C4-2B (cell line): ENCODE results near the gene KRT33B.
"Not testable (repeated sequence)": the region's sequence is repeated elsewhere in the genome, so short reads cannot be mapped to it uniquely, and the experiment has no call there.

Experiments
- H3K27ac ChIP-seq: fragments of 450-650 bp; 2 replicates; pipeline ENCODE4 v1.5.1; 2017
- CTCF ChIP-seq: fragments of 450-650 bp; conservative IDR thresholded peaks from 2 replicates; pipeline ENCODE4 v1.5.1; 2017; ENCODE audit warnings: mild to moderate bottlenecking
- ZFX ChIP-seq: fragments of 450-650 bp; IDR thresholded peaks from 2 replicates; pipeline ENCODE4 v1.6.1; 2017

The KRT33B gene

GRCh38 chr17:41402161-41402560 is 32.5 kb upstream of the KRT33B start:
- no peak overlapping the region for H3K27ac ChIP-seq

GRCh38 chr17:41396996-41397660 is 27.5 kb upstream of the KRT33B start, which contains the start of gene KRT31:
TSS of gene KRT31 (minus strand) at chr17:41397608. CDS start at chr17:41397539, 69 bp downstream.
- no peak for TF ChIP-seq ZFX
- TF ChIP-seq CTCF = no peak
- H3K27ac ChIP-seq = no peak within 1 kb of the TSS

More at GRCh38 chr17:41402161-41402560, 32.5 kb upstream of the KRT33B start:
- TF ChIP-seq ZFX (no peak), CTCF (no peak)

- TF ChIP-seq ZFX (no peak), CTCF (no peak)
- no peak overlapping the region for H3K27ac ChIP-seq
Observed at GRCh38 chr17:41396340-41396739, 26.7 kb upstream of the KRT33B start.

- H3K27ac ChIP-seq = no peak overlapping the region
- TF ChIP-seq CTCF (no peak), ZFX (no peak)
Observed at GRCh38 chr17:41395611-41396010, 26.0 kb upstream of the KRT33B start.

- not testable (repeated sequence) for H3K27ac ChIP-seq
Observed at GRCh38 chr17:41395044-41395443, 25.4 kb upstream of the KRT33B start.

- H3K27ac ChIP-seq = no peak overlapping the region
- no peak for TF ChIP-seq ZFX
- TF ChIP-seq CTCF = no peak
Observed at GRCh38 chr17:41394254-41394996, 24.8 kb upstream of the KRT33B start.

GRCh38 chr17:41393826-41394225 is 24.2 kb upstream of the KRT33B start:
- no peak overlapping the region for H3K27ac ChIP-seq
- TF ChIP-seq CTCF (no peak), ZFX (no peak)
